ENCODE data around the gene LILRA1. TPM values are rescaled to one million over a fixed set of nuclear protein-coding genes. Genes with fewer than 3 reads are reported as not detected.
"Not testable (repeated sequence)": the region's sequence is repeated elsewhere in the genome, so short reads cannot be mapped to it uniquely, and the experiment has no call there.

Gene LILRA1
- total RNA-seq, 3 donors from 2014 or later: 0.44 to 1.8 (median 0.66) TPM

DNA sequence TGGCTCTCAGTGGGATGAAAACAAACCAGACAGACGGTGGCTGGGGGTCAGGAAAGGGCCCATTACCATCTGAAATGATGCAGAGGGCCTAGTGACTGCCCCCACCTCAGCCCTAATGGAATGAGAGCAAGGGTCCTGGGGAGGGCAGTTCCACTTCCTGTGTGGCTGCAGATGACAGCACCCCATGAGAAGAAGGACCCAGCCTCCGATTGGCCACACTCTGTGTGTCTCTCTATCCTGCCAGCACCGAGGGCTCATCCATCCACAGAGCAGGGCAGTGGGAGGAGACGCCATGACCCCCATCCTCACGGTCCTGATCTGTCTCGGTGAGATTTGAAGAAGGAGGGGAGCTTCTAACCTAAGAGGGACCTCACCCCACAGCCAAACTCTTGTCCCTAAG, 37.4 kb downstream of the LILRA1 start:
- no peak for DNase-seq (ENCODE audit: low spot score in 2 of 2)
- Histone ChIP-seq H3K4me3 (peak overlapping the region in 1 of 3 donors; percentile 22), H3K36me3 (no peaks in the 10 kb centered on the region), H3K9me3 (peaks cover 5 to 8% of the 10 kb centered on the region in 2 donors), H3K27ac (no peak overlapping the region), H3K27me3 (peaks cover 0 to 28% of the 10 kb centered on the region in 2 donors), H3K4me1 (no peaks in the 10 kb centered on the region)
- TF ChIP-seq, protein P1, sequence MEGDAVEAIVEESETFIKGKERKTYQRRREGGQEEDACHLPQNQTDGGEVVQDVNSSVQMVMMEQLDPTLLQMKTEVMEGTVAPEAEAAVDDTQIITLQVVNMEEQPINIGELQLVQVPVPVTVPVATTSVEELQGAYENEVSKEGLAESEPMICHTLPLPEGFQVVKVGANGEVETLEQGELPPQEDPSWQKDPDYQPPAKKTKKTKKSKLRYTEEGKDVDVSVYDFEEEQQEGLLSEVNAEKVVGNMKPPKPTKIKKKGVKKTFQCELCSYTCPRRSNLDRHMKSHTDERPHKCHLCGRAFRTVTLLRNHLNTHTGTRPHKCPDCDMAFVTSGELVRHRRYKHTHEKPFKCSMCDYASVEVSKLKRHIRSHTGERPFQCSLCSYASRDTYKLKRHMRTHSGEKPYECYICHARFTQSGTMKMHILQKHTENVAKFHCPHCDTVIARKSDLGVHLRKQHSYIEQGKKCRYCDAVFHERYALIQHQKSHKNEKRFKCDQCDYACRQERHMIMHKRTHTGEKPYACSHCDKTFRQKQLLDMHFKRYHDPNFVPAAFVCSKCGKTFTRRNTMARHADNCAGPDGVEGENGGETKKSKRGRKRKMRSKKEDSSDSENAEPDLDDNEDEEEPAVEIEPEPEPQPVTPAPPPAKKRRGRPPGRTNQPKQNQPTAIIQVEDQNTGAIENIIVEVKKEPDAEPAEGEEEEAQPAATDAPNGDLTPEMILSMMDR (IDR thresholded peaks at IDR 0.05): no peak
- intact Hi-C loops (cut with DNase I; ENCODE audit: low total_unique reads): no loop called here

DNA sequence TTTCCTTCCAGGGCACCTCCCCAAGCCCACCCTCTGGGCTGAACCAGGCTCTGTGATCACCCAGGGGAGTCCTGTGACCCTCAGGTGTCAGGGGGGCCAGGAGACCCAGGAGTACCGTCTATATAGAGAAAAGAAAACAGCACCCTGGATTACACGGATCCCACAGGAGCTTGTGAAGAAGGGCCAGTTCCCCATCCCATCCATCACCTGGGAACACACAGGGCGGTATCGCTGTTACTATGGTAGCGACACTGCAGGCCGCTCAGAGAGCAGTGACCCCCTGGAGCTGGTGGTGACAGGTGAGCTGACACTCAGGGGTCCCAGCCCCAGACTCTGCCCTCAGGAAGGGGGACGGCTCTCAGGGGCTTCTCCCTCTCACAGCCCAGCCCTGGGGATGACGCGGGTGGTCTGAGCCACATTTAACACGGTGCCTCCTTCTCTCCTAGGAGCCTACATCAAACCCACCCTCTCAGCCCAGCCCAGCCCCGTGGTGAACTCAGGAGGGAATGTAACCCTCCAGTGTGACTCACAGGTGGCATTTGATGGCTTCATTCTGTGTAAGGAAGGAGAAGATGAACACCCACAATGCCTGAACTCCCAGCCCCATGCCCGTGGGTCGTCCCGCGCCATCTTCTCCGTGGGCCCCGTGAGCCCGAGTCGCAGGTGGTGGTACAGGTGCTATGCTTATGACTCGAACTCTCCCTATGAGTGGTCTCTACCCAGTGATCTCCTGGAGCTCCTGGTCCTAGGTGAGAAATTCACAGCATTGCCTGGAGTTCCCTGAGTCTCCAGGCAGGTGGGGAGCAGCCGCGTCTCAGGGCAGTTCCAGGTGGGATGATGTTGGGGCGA, 38.3 kb downstream of the LILRA1 start:
- DNase-seq (ENCODE audit: low spot score in 2 of 2); H3K4me3 ChIP-seq; H3K27ac ChIP-seq; intact Hi-C loops (cut with DNase I; ENCODE audit: low total_unique reads); H3K9me3 ChIP-seq; H3K4me1 ChIP-seq; H3K36me3 ChIP-seq: not testable (repeated sequence)
- peaks cover 0 to 28% of the 10 kb centered on the region in 2 donors for H3K27me3 ChIP-seq

DNA sequence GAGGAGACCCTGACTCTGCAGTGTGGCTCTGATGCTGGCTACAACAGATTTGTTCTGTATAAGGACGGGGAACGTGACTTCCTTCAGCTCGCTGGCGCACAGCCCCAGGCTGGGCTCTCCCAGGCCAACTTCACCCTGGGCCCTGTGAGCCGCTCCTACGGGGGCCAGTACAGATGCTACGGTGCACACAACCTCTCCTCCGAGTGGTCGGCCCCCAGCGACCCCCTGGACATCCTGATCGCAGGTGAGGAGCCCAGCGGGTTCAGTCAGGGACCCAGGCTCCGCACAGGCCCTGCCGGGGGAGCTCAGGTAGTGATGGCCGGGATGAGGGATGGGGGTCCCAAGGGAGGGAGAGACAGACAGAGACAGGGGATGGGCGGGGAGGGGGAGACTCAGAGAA, 39.1 kb downstream of the LILRA1 start:
- H3K9me3 ChIP-seq; H3K4me1 ChIP-seq; DNase-seq (ENCODE audit: low spot score in 2 of 2); H3K36me3 ChIP-seq; H3K4me3 ChIP-seq; intact Hi-C loops (cut with DNase I; ENCODE audit: low total_unique reads); H3K27ac ChIP-seq: not testable (repeated sequence)
- peaks cover 0 to 28% of the 10 kb centered on the region in 2 donors for H3K27me3 ChIP-seq

DNA sequence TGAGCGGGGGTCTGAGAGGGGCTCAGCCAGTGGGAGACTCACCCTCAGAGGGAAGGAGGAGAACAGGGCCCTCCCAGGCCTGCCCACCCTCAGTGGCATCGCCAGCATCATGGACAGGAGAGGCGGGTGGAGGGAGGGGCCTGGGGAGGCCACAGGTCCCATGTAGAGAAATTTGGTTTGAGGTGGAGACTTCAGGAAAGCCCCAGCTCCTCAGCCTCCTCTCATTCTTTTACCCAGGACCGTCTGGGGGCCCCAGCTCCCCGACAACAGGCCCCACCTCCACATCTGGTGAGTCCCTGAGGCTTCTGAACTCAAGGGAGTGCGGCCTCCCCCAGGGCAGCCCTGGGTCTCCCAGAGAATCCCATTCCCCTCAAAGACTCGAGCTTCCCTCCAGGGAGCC, 40.0 kb downstream of the LILRA1 start:
- intact Hi-C loops (cut with DNase I; ENCODE audit: low total_unique reads): no loop called here
- Histone ChIP-seq H3K27me3 (peaks cover 0 to 28% of the 10 kb centered on the region in 2 donors), H3K27ac (no peak overlapping the region), H3K9me3 (no peaks in the 10 kb centered on the region), H3K36me3 (no peaks in the 10 kb centered on the region), H3K4me3 (no peak overlapping the region), H3K4me1 (no peaks in the 10 kb centered on the region)
- no peak for DNase-seq (ENCODE audit: low spot score in 2 of 2)
- TF ChIP-seq POLR2AphosphoS5 (IDR thresholded peaks at IDR 0.05): no peak
- TF ChIP-seq POLR2A (IDR thresholded peaks at IDR 0.05): no peak
- TF ChIP-seq, protein P1 (IDR thresholded peaks at IDR 0.05): no peak

DNA sequence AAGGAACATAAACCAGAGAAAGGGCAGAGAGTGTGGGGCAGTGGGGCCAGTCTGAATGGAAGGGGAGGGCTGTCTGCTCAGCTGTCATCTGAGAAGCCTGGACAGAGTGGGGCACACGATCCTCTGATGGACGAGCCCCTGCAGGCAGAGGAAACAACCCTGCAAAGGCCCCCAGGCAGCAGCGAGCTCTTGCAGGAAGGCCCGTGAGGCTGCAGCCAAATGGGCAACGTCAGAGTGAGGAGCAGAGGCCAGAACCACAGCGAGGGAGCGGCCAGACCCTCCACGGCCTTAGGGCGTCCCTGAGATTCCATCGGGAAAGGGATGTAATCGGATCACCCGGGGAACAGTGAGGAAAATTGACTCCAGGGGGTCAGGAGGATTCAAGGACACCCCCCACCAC, 42.6 kb downstream of the LILRA1 start:
- DNase-seq (ENCODE audit: low spot score in 2 of 2); H3K4me1 ChIP-seq; intact Hi-C loops (cut with DNase I; ENCODE audit: low total_unique reads); H3K9me3 ChIP-seq; H3K27ac ChIP-seq; H3K36me3 ChIP-seq; H3K4me3 ChIP-seq: not testable (repeated sequence)
- H3K27me3 ChIP-seq: peaks cover 0 to 28% of the 10 kb centered on the region in 2 donors

DNA sequence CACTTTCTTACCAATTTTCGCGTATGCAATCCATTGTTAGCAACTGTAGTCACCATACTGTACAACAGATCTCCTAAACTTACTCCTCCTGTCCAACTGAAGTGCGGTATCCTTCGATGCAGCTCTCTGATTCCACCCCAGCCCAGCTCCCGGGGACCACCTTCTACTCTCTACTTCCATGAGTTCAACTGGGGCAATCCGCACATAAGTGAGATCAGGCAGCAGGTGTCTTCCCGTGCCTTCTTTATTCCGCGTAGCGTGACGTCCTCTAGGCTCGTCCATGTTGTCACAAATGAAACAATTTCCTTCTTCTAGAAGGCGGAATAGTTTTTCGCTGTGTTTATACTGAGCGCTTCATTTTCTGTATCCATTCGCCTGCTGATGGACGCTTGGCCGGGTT, 45.3 kb downstream of the LILRA1 start:
- no peak for DNase-seq (ENCODE audit: low spot score in 2 of 2)
- intact Hi-C loops (cut with DNase I; ENCODE audit: low total_unique reads): no loop called here
- no peak for TF ChIP-seq POLR2A (IDR thresholded peaks at IDR 0.05)
- TF ChIP-seq POLR2AphosphoS5 (IDR thresholded peaks at IDR 0.05): no peak
- TF ChIP-seq, protein P1 (IDR thresholded peaks at IDR 0.05): no peak
- no peak overlapping the region for H3K4me3 ChIP-seq
- no peaks in the 10 kb centered on the region for H3K36me3 ChIP-seq
- no peaks in the 10 kb centered on the region for H3K9me3 ChIP-seq
- H3K27me3 ChIP-seq: peaks cover 0 to 8% of the 10 kb centered on the region in 2 donors
- no peak overlapping the region for H3K27ac ChIP-seq
- no peaks in the 10 kb centered on the region for H3K4me1 ChIP-seq

DNA sequence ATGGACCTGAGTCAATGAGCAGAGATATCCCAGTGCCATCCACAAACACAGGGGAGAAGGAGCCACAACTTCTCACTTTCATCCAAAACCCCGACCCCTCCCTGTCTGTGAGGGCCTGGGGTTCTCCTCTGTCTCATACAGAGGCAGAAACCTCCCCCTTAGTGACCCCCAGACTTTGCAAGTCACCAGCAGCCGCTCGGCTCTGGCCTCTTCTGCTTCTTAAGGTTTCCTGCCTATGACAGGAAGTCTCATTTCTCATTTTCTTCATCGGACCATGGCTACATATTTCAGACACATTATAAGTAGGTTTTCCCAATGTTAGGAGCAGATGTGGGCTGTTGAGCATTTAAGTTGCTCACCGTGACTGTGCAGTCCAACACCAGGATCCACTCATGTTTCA, 49.5 kb downstream of the LILRA1 start:
- intact Hi-C loops (cut with DNase I; ENCODE audit: low total_unique reads); DNase-seq (ENCODE audit: low spot score in 2 of 2); H3K27ac ChIP-seq; H3K27me3 ChIP-seq; H3K9me3 ChIP-seq; H3K36me3 ChIP-seq; H3K4me3 ChIP-seq; H3K4me1 ChIP-seq: not testable (repeated sequence)

DNA sequence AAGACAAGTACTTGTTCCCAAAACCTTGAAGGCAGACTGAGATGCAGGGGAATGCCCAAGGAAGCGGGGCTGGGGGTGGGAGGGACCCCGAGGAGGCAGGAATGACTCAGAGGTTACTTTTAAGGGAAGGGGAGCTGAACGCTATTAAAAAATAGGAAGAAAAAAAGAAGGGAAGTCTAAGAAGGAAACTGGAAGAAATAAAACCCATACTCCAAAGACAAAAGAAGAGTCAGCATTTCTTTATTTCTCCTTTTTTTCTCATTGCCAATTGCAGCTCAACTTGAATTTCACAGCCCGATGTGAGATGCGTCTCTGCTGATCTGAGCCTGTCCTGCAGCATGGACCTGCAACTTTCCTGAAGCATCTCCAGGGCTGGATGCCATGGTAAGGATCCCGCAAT, 50.2 kb downstream of the LILRA1 start:
- H3K27me3 ChIP-seq; intact Hi-C loops (cut with DNase I; ENCODE audit: low total_unique reads); H3K9me3 ChIP-seq; DNase-seq (ENCODE audit: low spot score in 2 of 2); H3K4me1 ChIP-seq; H3K36me3 ChIP-seq; H3K4me3 ChIP-seq; H3K27ac ChIP-seq: not testable (repeated sequence)
